Hair follicle dermal papilla cell (primary cell): ENCODE measurements around the gene RORB. TPM values are rescaled to one million over a fixed set of nuclear protein-coding genes. Genes with fewer than 3 reads are reported as not detected.

ENCODE experiments used
- total RNA-seq: library from RNA; depleted of rRNA; stranded (reverse); fragments of >200 nt; gene quantifications from 2 replicates; pipeline ENCODE4 v1.2.3, GENCODE V29; 2012

The RORB gene
- total RNA-seq, result 0.85 and 1.5 TPM in 2 replicates

DNA sequence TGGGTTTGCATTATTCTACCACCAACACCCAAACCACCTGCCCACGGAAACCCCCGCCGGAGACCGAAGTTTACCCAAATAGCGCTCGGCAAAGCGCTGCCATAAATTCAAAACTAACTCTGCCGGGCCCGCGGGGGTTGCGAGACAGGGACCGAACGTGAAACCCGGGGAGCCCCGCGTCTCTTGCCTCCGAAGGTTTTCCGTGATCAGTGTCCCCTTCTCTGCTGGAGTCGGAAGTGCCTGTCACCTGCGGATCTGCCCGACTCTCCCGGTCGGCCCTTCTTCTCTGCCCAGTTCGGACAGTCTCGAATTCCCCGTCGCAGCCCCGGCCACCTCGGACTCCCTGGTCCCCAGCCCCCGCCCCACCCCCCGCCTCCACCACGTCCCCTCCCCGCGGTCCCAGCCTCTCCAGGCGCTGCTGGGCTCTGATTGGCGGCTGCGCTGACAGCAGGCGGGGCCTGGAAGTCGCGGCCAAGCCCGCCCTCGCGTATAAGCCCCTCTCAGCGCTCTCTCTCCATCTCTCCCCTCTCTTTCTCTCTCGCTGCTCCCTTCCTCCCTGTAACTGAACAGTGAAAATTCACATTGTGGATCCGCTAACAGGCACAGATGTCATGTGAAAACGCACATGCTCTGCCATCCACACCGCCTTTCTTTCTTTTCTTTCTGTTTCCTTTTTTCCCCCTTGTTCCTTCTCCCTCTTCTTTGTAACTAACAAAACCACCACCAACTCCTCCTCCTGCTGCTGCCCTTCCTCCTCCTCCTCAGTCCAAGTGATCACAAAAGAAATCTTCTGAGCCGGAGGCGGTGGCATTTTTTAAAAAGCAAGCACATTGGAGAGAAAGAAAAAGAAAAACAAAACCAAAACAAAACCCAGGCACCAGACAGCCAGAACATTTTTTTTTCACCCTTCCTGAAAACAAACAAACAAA, at the start of gene RORB:
Gene RORB, plus strand, starts transcription at position 517 of the 929 bp plus-strand sequence. CDS start 642 bp downstream, outside the sequence.

